GM23338 (cell line): ENCODE data around the gene PIGK. TPM values are rescaled to one million over a fixed set of nuclear protein-coding genes. Genes with fewer than 3 reads are reported as not detected.

Source experiments
- ATAC-seq: fragments of 200-7000 bp; cut with Tn5 transposase; 3 replicates; pipeline ENCODE4 v1.9.1; 2020
- DNase-seq: peaks from one replicate; pipeline ENCODE4 v3.0.0-alpha.2; 2015; ENCODE audit warnings: low spot score
- H2AFZ ChIP-seq: fragments of 200-600 bp; sonication (generic); 2 replicates; pipeline ENCODE4 v1.8.0; 2016; ENCODE audit warnings: antibody characterized with exemption, mild to moderate bottlenecking, moderate library complexity
- H3F3A ChIP-seq: fragments of 200-600 bp; sonication (generic); replicated peaks from 2 replicates; pipeline ENCODE4 v1.8.0; 2017; ENCODE audit warnings: antibody characterized with exemption, mixed run types, low read depth
- H3K27ac ChIP-seq: fragments of 200-600 bp; sonication (generic); 2 replicates; pipeline ENCODE4 v1.6.1; 2016; ENCODE audit warnings: low read depth
- H3K27me3 ChIP-seq: fragments of 200-600 bp; sonication (generic); 2 replicates; pipeline ENCODE4 v1.8.0; 2016; ENCODE audit warnings: mild to moderate bottlenecking, mixed run types, moderate library complexity; ENCODE audit not compliant: insufficient read depth
- H3K36me3 ChIP-seq: fragments of 200-600 bp; sonication (generic); 2 replicates; pipeline ENCODE4 v1.8.0; 2016; ENCODE audit warnings: mild to moderate bottlenecking; ENCODE audit not compliant: insufficient read depth
- H3K4me1 ChIP-seq: fragments of 200-600 bp; sonication (generic); 2 replicates; pipeline ENCODE4 v1.8.0; 2016; ENCODE audit warnings: mild to moderate bottlenecking, moderate library complexity; ENCODE audit not compliant: insufficient read depth
- H3K4me2 ChIP-seq: fragments of 200-600 bp; sonication (generic); 2 replicates; pipeline ENCODE4 v1.7.1; 2017; ENCODE audit warnings: mixed run types
- H3K4me3 ChIP-seq: fragments of 200-600 bp; sonication (generic); 2 replicates; pipeline ENCODE4 v1.6.1; 2016; ENCODE audit warnings: mixed run types
- H3K79me2 ChIP-seq: fragments of 200-600 bp; sonication (generic); replicated peaks from 2 replicates; pipeline ENCODE4 v1.8.0; 2017; ENCODE audit warnings: mild to moderate bottlenecking; ENCODE audit not compliant: insufficient read depth
- H3K9me2 ChIP-seq: fragments of 200-600 bp; sonication (generic); 2 replicates; pipeline ENCODE4 v1.8.0; 2017; ENCODE audit not compliant: insufficient read depth
- H4K20me1 ChIP-seq: fragments of 200-600 bp; sonication (generic); replicated peaks from 2 replicates; pipeline ENCODE4 v1.8.0; 2017; ENCODE audit warnings: mild to moderate bottlenecking; ENCODE audit not compliant: insufficient read depth
- H3K27ac Mint-ChIP-seq: 2 replicates; pipeline ENCODE4 v1.8.0; 2020; ENCODE audit warnings: inconsistent platforms, mild to moderate bottlenecking, moderate library complexity, mixed read lengths
- H3K27me3 Mint-ChIP-seq: 3 replicates; pipeline ENCODE4 v1.8.0; 2022; ENCODE audit warnings: low read depth, mild to moderate bottlenecking, moderate library complexity, mixed read lengths, inconsistent platforms; ENCODE audit not compliant: insufficient read depth, poor library complexity
- H3K36me3 Mint-ChIP-seq: 3 replicates; pipeline ENCODE4 v1.8.0; 2021; ENCODE audit warnings: low read depth, mild to moderate bottlenecking, inconsistent platforms, moderate library complexity, mixed read lengths
- H3K4me1 Mint-ChIP-seq: 3 replicates; pipeline ENCODE4 v1.8.0; 2020; ENCODE audit warnings: mild to moderate bottlenecking, inconsistent platforms, mixed read lengths
- H3K4me3 Mint-ChIP-seq: 3 replicates; pipeline ENCODE4 v1.8.0; 2021; ENCODE audit warnings: moderate library complexity, mild to moderate bottlenecking, inconsistent platforms, mixed read lengths
- H3K9me3 Mint-ChIP-seq: 3 replicates; pipeline ENCODE4 v1.8.0; 2020; ENCODE audit warnings: moderate library complexity, mild to moderate bottlenecking, inconsistent platforms, mixed read lengths
- CREB1 ChIP-seq: fragments of 250-450 bp; sonication (Bioruptor Pico); IDR thresholded peaks from 2 replicates; pipeline ENCODE4 v1.5.0; 2020; ENCODE audit warnings: low read depth, mild to moderate bottlenecking, moderate library complexity
- EZH2 ChIP-seq: fragments of 200-600 bp; sonication (generic); IDR thresholded peaks from one replicate; pipeline ENCODE4 v1.8.0; 2017; ENCODE audit warnings: antibody characterized with exemption, mild to moderate bottlenecking, low read depth; ENCODE audit not compliant: unreplicated experiment
- EZH2phosphoT487 ChIP-seq: fragments of 200-600 bp; sonication (generic); IDR thresholded peaks from one replicate; pipeline ENCODE4 v1.8.1; 2018; ENCODE audit warnings: antibody characterized with exemption; ENCODE audit not compliant: unreplicated experiment
- JUNB ChIP-seq: IDR thresholded peaks from one replicate; pipeline ENCODE4 v1.6.1; 2016; ENCODE audit warnings: antibody characterized with exemption; ENCODE audit not compliant: unreplicated experiment
- POLR2AphosphoS5 ChIP-seq: IDR thresholded peaks from 2 replicates; pipeline ENCODE4 v1.6.1; 2016; ENCODE audit warnings: antibody characterized with exemption, low read depth
- STAT1 ChIP-seq: IDR thresholded peaks from one replicate; pipeline ENCODE4 v1.6.1; 2016; ENCODE audit warnings: antibody characterized with exemption; ENCODE audit not compliant: unreplicated experiment
- ZNF114 ChIP-seq: fragments of 250-450 bp; sonication (Bioruptor Pico); IDR thresholded peaks from 2 replicates; pipeline ENCODE4 v1.5.0; 2020; ENCODE audit warnings: mild to moderate bottlenecking, moderate library complexity
- ZNF331 ChIP-seq: fragments of 250-450 bp; sonication (Bioruptor Pico); IDR thresholded peaks from 2 replicates; pipeline ENCODE4 v1.5.0; 2020; ENCODE audit warnings: low read depth, mild to moderate bottlenecking, moderate library complexity
- polyA plus RNA-seq: library from polyadenylated mRNA; unstranded; fragments of >200 nt; fragmentation: Nextera tagmentation; extraction: Ambion mirVana; gene quantifications from 2 replicates; pipeline ENCODE4 v1.2.1, GENCODE V29; 2016
- total RNA-seq: library from RNA; depleted of rRNA; stranded (reverse); fragments of >200 nt; shearing (Covaris generic); gene quantifications from 2 replicates; pipeline ENCODE4 v1.2.3, GENCODE V29; 2014
- TF ChIP-seq, protein P1 (sequence below), 2 experiments: fragments of 200-600 bp in 1 of 2; sonication (generic) in 1 of 2; conservative IDR thresholded peaks; 2 replicates each; pipeline versions ENCODE4 v1.5.1 to v1.6.1; 2016 to 2017; ENCODE audit warnings: antibody characterized with exemption in 2 of 2, low read depth in 2 of 2, mild to moderate bottlenecking in 2 of 2, moderate library complexity in 1 of 2
- TF ChIP-seq, protein P2 (sequence below): IDR thresholded peaks from one replicate; pipeline ENCODE4 v1.6.1; 2018; ENCODE audit warnings: antibody characterized with exemption; ENCODE audit not compliant: unreplicated experiment
- TF ChIP-seq, protein P3 (sequence below): IDR thresholded peaks from 2 replicates; pipeline ENCODE4 v1.6.1; 2016; ENCODE audit warnings: antibody characterized with exemption

PIGK gene
- total and polyA plus RNA-seq, 2 experiments from 2014 or later, result 16.4 to 26.4 TPM

DNA sequence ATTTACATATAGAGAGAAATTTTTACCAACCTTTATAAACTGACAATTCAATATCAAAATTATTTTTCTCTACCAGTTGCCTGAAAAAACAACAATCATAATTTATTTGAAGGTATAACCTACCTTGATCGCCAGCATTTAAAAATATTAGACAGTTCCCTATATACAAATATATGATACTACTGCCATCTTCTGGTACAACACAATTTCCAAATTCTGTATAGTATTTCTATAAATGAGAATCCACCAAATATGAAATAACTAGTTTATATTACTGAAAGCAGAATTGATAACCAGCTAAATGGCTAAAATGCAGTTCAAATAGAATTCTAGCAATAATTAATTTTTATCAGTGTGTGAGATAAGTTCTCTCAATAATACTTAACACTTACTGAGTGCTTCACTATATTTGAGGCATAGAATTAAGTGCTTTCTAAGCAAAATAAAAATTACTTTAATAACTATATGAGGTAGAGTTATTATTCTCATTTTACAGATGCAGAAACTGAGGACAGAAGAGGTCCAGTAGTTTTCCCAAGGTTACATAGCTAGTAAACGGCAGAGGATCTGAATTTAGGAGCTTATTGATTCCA lies 75.6 kb downstream of the PIGK start:
- no peaks in the 10 kb centered on the region for H3K79me2 ChIP-seq
- Mint-ChIP-seq H3K9me3 (no peaks in the 10 kb centered on the region), H3K27ac (no peak overlapping the region), H3K36me3 (no peaks in the 10 kb centered on the region), H3K27me3 (no peaks in the 10 kb centered on the region), H3K4me3 (no peak overlapping the region), H3K4me1 (no peaks in the 10 kb centered on the region)
- TF ChIP-seq, protein P1, sequence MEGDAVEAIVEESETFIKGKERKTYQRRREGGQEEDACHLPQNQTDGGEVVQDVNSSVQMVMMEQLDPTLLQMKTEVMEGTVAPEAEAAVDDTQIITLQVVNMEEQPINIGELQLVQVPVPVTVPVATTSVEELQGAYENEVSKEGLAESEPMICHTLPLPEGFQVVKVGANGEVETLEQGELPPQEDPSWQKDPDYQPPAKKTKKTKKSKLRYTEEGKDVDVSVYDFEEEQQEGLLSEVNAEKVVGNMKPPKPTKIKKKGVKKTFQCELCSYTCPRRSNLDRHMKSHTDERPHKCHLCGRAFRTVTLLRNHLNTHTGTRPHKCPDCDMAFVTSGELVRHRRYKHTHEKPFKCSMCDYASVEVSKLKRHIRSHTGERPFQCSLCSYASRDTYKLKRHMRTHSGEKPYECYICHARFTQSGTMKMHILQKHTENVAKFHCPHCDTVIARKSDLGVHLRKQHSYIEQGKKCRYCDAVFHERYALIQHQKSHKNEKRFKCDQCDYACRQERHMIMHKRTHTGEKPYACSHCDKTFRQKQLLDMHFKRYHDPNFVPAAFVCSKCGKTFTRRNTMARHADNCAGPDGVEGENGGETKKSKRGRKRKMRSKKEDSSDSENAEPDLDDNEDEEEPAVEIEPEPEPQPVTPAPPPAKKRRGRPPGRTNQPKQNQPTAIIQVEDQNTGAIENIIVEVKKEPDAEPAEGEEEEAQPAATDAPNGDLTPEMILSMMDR (conservative IDR thresholded peaks at IDR 0.05; ENCODE audit: low read depth in 2 of 2), result peak in 1 of 2 experiments; percentile 45; a peak in 3 of 4 replicates
- TF ChIP-seq STAT1, result no peak
- no peak overlapping the region for H2AFZ ChIP-seq
- no peaks in the 10 kb centered on the region for H3F3A ChIP-seq
- no peaks in the 10 kb centered on the region for H3K9me2 ChIP-seq
- H3K4me2 ChIP-seq, result no peak overlapping the region
- no peak for ATAC-seq
- H3K36me3 ChIP-seq, result no peaks in the 10 kb centered on the region
- H3K4me1 ChIP-seq, result no peaks in the 10 kb centered on the region
- no peak overlapping the region for H3K4me3 ChIP-seq
- DNase-seq, result no peak
- H3K27ac ChIP-seq, result no peak overlapping the region
- H3K27me3 ChIP-seq, result no peaks in the 10 kb centered on the region
- no peaks in the 10 kb centered on the region for H4K20me1 ChIP-seq

DNA sequence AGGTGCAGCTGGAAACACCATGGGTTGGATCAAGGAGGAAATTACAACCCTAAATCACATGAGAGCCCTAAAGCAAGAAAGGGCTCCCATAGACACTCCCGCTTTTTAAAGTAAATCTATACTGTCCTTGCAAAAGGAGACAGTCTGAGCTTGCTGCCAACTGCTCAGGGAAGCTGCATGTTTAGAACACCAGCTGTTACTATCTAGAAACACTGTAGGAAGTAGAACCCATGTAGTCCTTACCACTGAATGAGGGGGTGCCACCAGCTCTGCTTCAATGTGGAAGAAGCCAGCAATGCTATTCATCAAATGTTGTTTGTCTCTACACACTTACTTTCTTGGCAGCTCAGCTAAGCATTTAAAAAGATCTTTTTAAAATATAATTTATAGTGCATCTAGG lies 79.8 kb downstream of the PIGK start:
- no peaks in the 10 kb centered on the region for H3K36me3 Mint-ChIP-seq
- Histone ChIP-seq H3K4me2 (no peak overlapping the region), H3K9me2 (no peaks in the 10 kb centered on the region), H3K36me3 (no peaks in the 10 kb centered on the region), H3K4me3 (no peak overlapping the region), H3F3A (no peaks in the 10 kb centered on the region), H3K27ac (no peak overlapping the region), H3K79me2 (no peaks in the 10 kb centered on the region), H3K4me1 (no peaks in the 10 kb centered on the region), H4K20me1 (no peaks in the 10 kb centered on the region), H2AFZ (no peak overlapping the region), H3K27me3 (no peaks in the 10 kb centered on the region)
- no peaks in the 10 kb centered on the region for H3K4me1 Mint-ChIP-seq
- no peaks in the 10 kb centered on the region for H3K9me3 Mint-ChIP-seq
- DNase-seq (no peak), ATAC-seq (no peak)
- H3K27ac Mint-ChIP-seq, result no peak overlapping the region
- H3K27me3 Mint-ChIP-seq, result no peaks in the 10 kb centered on the region
- no peak overlapping the region for H3K4me3 Mint-ChIP-seq
- TF ChIP-seq, protein P2, sequence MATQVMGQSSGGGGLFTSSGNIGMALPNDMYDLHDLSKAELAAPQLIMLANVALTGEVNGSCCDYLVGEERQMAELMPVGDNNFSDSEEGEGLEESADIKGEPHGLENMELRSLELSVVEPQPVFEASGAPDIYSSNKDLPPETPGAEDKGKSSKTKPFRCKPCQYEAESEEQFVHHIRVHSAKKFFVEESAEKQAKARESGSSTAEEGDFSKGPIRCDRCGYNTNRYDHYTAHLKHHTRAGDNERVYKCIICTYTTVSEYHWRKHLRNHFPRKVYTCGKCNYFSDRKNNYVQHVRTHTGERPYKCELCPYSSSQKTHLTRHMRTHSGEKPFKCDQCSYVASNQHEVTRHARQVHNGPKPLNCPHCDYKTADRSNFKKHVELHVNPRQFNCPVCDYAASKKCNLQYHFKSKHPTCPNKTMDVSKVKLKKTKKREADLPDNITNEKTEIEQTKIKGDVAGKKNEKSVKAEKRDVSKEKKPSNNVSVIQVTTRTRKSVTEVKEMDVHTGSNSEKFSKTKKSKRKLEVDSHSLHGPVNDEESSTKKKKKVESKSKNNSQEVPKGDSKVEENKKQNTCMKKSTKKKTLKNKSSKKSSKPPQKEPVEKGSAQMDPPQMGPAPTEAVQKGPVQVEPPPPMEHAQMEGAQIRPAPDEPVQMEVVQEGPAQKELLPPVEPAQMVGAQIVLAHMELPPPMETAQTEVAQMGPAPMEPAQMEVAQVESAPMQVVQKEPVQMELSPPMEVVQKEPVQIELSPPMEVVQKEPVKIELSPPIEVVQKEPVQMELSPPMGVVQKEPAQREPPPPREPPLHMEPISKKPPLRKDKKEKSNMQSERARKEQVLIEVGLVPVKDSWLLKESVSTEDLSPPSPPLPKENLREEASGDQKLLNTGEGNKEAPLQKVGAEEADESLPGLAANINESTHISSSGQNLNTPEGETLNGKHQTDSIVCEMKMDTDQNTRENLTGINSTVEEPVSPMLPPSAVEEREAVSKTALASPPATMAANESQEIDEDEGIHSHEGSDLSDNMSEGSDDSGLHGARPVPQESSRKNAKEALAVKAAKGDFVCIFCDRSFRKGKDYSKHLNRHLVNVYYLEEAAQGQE, result no peak
- TF ChIP-seq ZNF331, result no peak
- TF ChIP-seq ZNF114 (CRISPR knock-in tag), result no peak
- no peak for TF ChIP-seq EZH2
- TF ChIP-seq, protein P3, sequence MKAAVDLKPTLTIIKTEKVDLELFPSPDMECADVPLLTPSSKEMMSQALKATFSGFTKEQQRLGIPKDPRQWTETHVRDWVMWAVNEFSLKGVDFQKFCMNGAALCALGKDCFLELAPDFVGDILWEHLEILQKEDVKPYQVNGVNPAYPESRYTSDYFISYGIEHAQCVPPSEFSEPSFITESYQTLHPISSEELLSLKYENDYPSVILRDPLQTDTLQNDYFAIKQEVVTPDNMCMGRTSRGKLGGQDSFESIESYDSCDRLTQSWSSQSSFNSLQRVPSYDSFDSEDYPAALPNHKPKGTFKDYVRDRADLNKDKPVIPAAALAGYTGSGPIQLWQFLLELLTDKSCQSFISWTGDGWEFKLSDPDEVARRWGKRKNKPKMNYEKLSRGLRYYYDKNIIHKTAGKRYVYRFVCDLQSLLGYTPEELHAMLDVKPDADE, result no peak
- TF ChIP-seq EZH2phosphoT487, result no peak
- TF ChIP-seq JUNB, result no peak
- TF ChIP-seq POLR2AphosphoS5, result no peak
- no peak for TF ChIP-seq STAT1
- no peak for TF ChIP-seq CREB1 (CRISPR knock-in tag)
